ENCODE measurements around the gene CDH15. TPM values are rescaled to one million over a fixed set of nuclear protein-coding genes. Genes with fewer than 3 reads are reported as not detected.
"Not testable (repeated sequence)": the region's sequence is repeated elsewhere in the genome, so short reads cannot be mapped to it uniquely, and the experiment has no call there.

Gene CDH15
- total and polyA plus RNA-seq, 2 donors from 2014 or later = 0.22 to 0.31 TPM

GRCh38 chr16:89164436-89164835 is 7.1 kb upstream of the CDH15 start:
- no peak for TF ChIP-seq CTCF (IDR thresholded peaks at IDR 0.05; ENCODE audit: borderline replicate concordance, extremely low read depth, insufficient read depth)
- Histone ChIP-seq H3K4me3 (ENCODE audit: low read length in 3 of 3) (no peak overlapping the region), H3K9ac (ENCODE audit: low read length in 3 of 3) (no peak overlapping the region), H3K27me3 (ENCODE audit: control insufficient read depth, insufficient read depth, low read length) (no peaks in the 10 kb centered on the region), H3K36me3 (ENCODE audit: control insufficient read depth in 2 of 3, insufficient read depth in 3 of 3, low read length in 3 of 3) (no peaks in the 10 kb centered on the region), H3K9me3 (ENCODE audit: control insufficient read depth in 2 of 3, insufficient read depth in 1 of 3, low read length in 3 of 3) (no peaks in the 10 kb centered on the region), H3K27ac (ENCODE audit: low read depth in 2 of 2, low read length in 2 of 2) (no peak overlapping the region), H3K4me1 (ENCODE audit: control insufficient read depth in 2 of 3, insufficient read depth in 2 of 3, low read depth in 1 of 3, low read length in 3 of 3) (peaks cover 0 to 2% (median 0%) of the 10 kb centered on the region in 3 donors)
- no peak for FAIRE-seq
- intact Hi-C loops (cut with DNase I) = no loop called here
- DNase-seq = peak; percentile 61 to 78 (median 73)

GRCh38 chr16:89164847-89165680 is 6.5 kb upstream of the CDH15 start:
- Histone ChIP-seq H3K4me3 (ENCODE audit: low read length in 3 of 3) (no peak overlapping the region), H3K9me3 (ENCODE audit: control insufficient read depth in 2 of 3, insufficient read depth in 1 of 3, low read length in 3 of 3) (no peaks in the 10 kb centered on the region), H3K9ac (ENCODE audit: low read length in 3 of 3) (no peak overlapping the region), H3K4me1 (ENCODE audit: control insufficient read depth in 2 of 3, insufficient read depth in 2 of 3, low read depth in 1 of 3, low read length in 3 of 3) (peaks cover 0 to 2% (median 0%) of the 10 kb centered on the region in 3 donors), H3K36me3 (ENCODE audit: control insufficient read depth in 2 of 3, insufficient read depth in 3 of 3, low read length in 3 of 3) (no peaks in the 10 kb centered on the region), H3K27ac (ENCODE audit: low read depth in 2 of 2, low read length in 2 of 2) (no peak overlapping the region), H3K27me3 (ENCODE audit: control insufficient read depth, insufficient read depth, low read length) (no peaks in the 10 kb centered on the region)
- FAIRE-seq (no peak), DNase-seq (peak in 1 of 5 donors; percentile 45)
- no peak for TF ChIP-seq CTCF (IDR thresholded peaks at IDR 0.05; ENCODE audit: borderline replicate concordance, extremely low read depth, insufficient read depth)
- intact Hi-C loops (cut with DNase I) = no loop called here

- H3K27me3 ChIP-seq (ENCODE audit: control insufficient read depth, insufficient read depth, low read length); FAIRE-seq; H3K4me1 ChIP-seq (ENCODE audit: control insufficient read depth in 2 of 3, insufficient read depth in 2 of 3, low read depth in 1 of 3, low read length in 3 of 3); H3K27ac ChIP-seq (ENCODE audit: low read depth in 2 of 2, low read length in 2 of 2); H3K9me3 ChIP-seq (ENCODE audit: control insufficient read depth in 2 of 3, insufficient read depth in 1 of 3, low read length in 3 of 3); intact Hi-C loops (cut with DNase I); H3K9ac ChIP-seq (ENCODE audit: low read length in 3 of 3); H3K4me3 ChIP-seq (ENCODE audit: low read length in 3 of 3); H3K36me3 ChIP-seq (ENCODE audit: control insufficient read depth in 2 of 3, insufficient read depth in 3 of 3, low read length in 3 of 3): not testable (repeated sequence)
- peak in 3 of 5 donors; percentile 47 to 62 (median 55) for DNase-seq
Measured at GRCh38 chr16:89165681-89165979, 5.9 kb upstream of the CDH15 start.

GRCh38 chr16:89166696-89167424 is 4.7 kb upstream of the CDH15 start:
- Histone ChIP-seq H3K9ac (ENCODE audit: low read length in 3 of 3) (no peak overlapping the region), H3K27ac (ENCODE audit: low read depth in 2 of 2, low read length in 2 of 2) (no peak overlapping the region), H3K36me3 (ENCODE audit: control insufficient read depth in 2 of 3, insufficient read depth in 3 of 3, low read length in 3 of 3) (no peaks in the 10 kb centered on the region), H3K9me3 (ENCODE audit: control insufficient read depth in 2 of 3, insufficient read depth in 1 of 3, low read length in 3 of 3) (no peaks in the 10 kb centered on the region), H3K4me1 (ENCODE audit: control insufficient read depth in 2 of 3, insufficient read depth in 2 of 3, low read depth in 1 of 3, low read length in 3 of 3) (peaks cover 0 to 9% (median 0%) of the 10 kb centered on the region in 3 donors), H3K4me3 (ENCODE audit: low read length in 3 of 3) (no peak overlapping the region), H3K27me3 (ENCODE audit: control insufficient read depth, insufficient read depth, low read length) (no peaks in the 10 kb centered on the region)
- DNase-seq = peak in 1 of 5 donors; percentile 82
- intact Hi-C loops (cut with DNase I) = no loop called here
- TF ChIP-seq CTCF (IDR thresholded peaks at IDR 0.05; ENCODE audit: borderline replicate concordance, extremely low read depth, insufficient read depth) = no peak
- no peak for FAIRE-seq
